GM12878 (cell line): ENCODE results near the gene CARS2. TPM values are rescaled to one million over a fixed set of nuclear protein-coding genes. Genes with fewer than 3 reads are reported as not detected.

Experiments
- ATAC-seq: fragments of 200-7000 bp; cut with Tn5 transposase; 3 replicates; pipeline ENCODE4 v1.9.1; 2020; ENCODE audit warnings: mild to moderate bottlenecking, moderate library complexity
- BruUV-seq: library from RNA; stranded (reverse); fragments of 400-500 nt; replicated peaks from 2 replicates; lab custom pipeline; 2021; lab: Mats Ljungman, UMichigan
- CTCF ChIA-PET: fragments of 300-600 bp; sonication (Branson Sonifier 250); formaldehyde crosslinking; extraction: SDS; loops from one replicate; lab custom pipeline; 2021; ENCODE audit warnings: inconsistent platforms; lab: Yijun Ruan, JAX
- POLR2A ChIA-PET: fragments of 350-600 bp; formaldehyde crosslinking; extraction: SDS; loops from one replicate; lab custom pipeline; 2021; ENCODE audit warnings: inconsistent platforms; lab: Charles Lee
- RAD21 ChIA-PET: fragments of 300-600 bp; sonication (Branson Sonifier 250); formaldehyde crosslinking; loops from one replicate; lab custom pipeline; 2023; ENCODE audit warnings: antibody characterized with exemption; ENCODE audit not compliant: unreplicated experiment; lab: Charles Lee
- SMC1A ChIA-PET: fragments of 300-600 bp; sonication (Branson Sonifier 250); formaldehyde crosslinking; loops from one replicate; lab custom pipeline; 2023; ENCODE audit not compliant: unreplicated experiment, uncharacterized antibody; lab: Charles Lee
- DNase-seq: peaks from one replicate; pipeline ENCODE4 v3.0.0-alpha.2; 2011; ENCODE audit warnings: low read depth, low spot score
- FAIRE-seq: peaks from 3 replicates; lab custom pipeline; 2011; peaks lifted over from hg19 to GRCh38; lab: Jason Lieb, UNC
- H2AFZ ChIP-seq: 2 replicates; pipeline ENCODE4 v1.6.0; 2011; ENCODE audit warnings: low read depth, low read length, control low read depth; ENCODE audit not compliant: control insufficient read depth
- H3K27ac ChIP-seq: 2 replicates; pipeline ENCODE4 v1.5.1; 2011; ENCODE audit warnings: control low read depth; ENCODE audit not compliant: control insufficient read depth, insufficient read depth
- H3K27me3 ChIP-seq, 2 experiments: replicated peaks in 1 of 2; 2 replicates each; pipeline versions ENCODE4 v1.6.0 to v1.6.1; 2011; ENCODE audit warnings: low read length in 1 of 2; ENCODE audit not compliant: control insufficient read depth in 2 of 2, insufficient read depth in 2 of 2
- H3K36me3 ChIP-seq, 2 experiments: 2 replicates each; pipeline ENCODE4 v1.5.1; 2011; ENCODE audit warnings: low read length in 1 of 2; ENCODE audit not compliant: control insufficient read depth in 2 of 2, insufficient read depth in 2 of 2
- H3K4me1 ChIP-seq: 2 replicates; pipeline ENCODE4 v1.6.1; 2011; ENCODE audit warnings: mild to moderate bottlenecking, low read length, moderate library complexity, mixed read lengths; ENCODE audit not compliant: control insufficient read depth, insufficient read depth
- H3K4me2 ChIP-seq: 2 replicates; pipeline ENCODE4 v1.6.0; 2011; ENCODE audit warnings: control low read depth; ENCODE audit not compliant: control insufficient read depth, insufficient read depth
- H3K4me3 ChIP-seq: fragments of 200-600 bp; sonication (generic); 2 replicates; pipeline ENCODE4 v1.5.1; 2016
- H3K79me2 ChIP-seq: 2 replicates; pipeline ENCODE4 v1.6.0; 2011; ENCODE audit warnings: low read length; ENCODE audit not compliant: control insufficient read depth, insufficient read depth
- H3K9ac ChIP-seq: 2 replicates; pipeline ENCODE4 v1.8.0; 2011; ENCODE audit warnings: low read length, control low read depth, mixed read lengths; ENCODE audit not compliant: control insufficient read depth, insufficient read depth
- H3K9me3 ChIP-seq: replicated peaks from 3 replicates; pipeline ENCODE4 v1.5.1; 2011; ENCODE audit warnings: mild to moderate bottlenecking, low read length; ENCODE audit not compliant: control insufficient read depth, insufficient read depth
- H4K20me1 ChIP-seq: 2 replicates; pipeline ENCODE4 v1.6.0; 2011; ENCODE audit not compliant: control insufficient read depth, insufficient read depth
- ZBTB40 ChIP-seq: fragments of 450-650 bp; IDR thresholded peaks from 2 replicates; pipeline ENCODE4 v1.6.1; 2016; ENCODE audit warnings: mild to moderate bottlenecking, moderate library complexity, borderline replicate concordance
- WGBS: methylation state at CpG from one replicate; pipeline ENCODE4 v1.1.6; 2016; ENCODE audit warnings: low lambda C conversion rate; ENCODE audit not compliant: insufficient replicate concordance, insufficient coverage; ENCODE audit errors: missing lambda C conversion rate; 5-methylcytosine and 5-hydroxymethylcytosine counted together
- in situ Hi-C: fragments of 300-500 bp; cut with MboI; formaldehyde crosslinking; loops from 9 replicates; pipeline ENCODE4 v1.14.3; 2018; ENCODE audit warnings: mixed read lengths
- intact Hi-C: fragments of 100-400 bp; cut with micrococcal nuclease; formaldehyde crosslinking; loops from one replicate; pipeline ENCODE4 v1.14.2; 2022; ENCODE audit not compliant: unreplicated experiment
- polyA plus RNA-seq, 11 experiments: library from polyadenylated mRNA; depleted of rRNA in 4 of 11; unstranded in 6 of 11; stranded (reverse) in 5 of 11; fragments of >200 nt; fragmentation: Nextera tagmentation in 4 of 11; fragmentation: Illumina TruSeq in 1 of 11; extraction: Ambion mirVana in 4 of 11; extraction: Trizol in 1 of 11; gene quantifications; 1 replicate in 1 of 11; 2 replicates in 10 of 11; pipeline versions ENCODE4 v1.2.1 to v1.2.3, GENCODE V29; 2011 to 2016; ENCODE audit warnings: inconsistent platforms in 2 of 11, missing spikeins in 2 of 11, low read depth in 1 of 11
- total RNA-seq, 4 experiments: library from RNA; depleted of rRNA in 3 of 4; stranded (reverse); fragments of >200 nt in 3 of 4; fragmentation: Illumina TruSeq in 1 of 4; extraction: Trizol in 1 of 4; gene quantifications; 2 replicates each; pipeline versions ENCODE4 v1.2.1 to v1.2.3, GENCODE V29; 2013 to 2021

Gene CARS2
- total and polyA plus RNA-seq, 10 of the 15 experiments (the other 5 are each of a cell fraction or from before 2014, with no cell fraction given) = 4.2 to 101 (median 61.5) TPM

- ATAC-seq = no peak
- CTCF ChIA-PET = no interaction called here
Measured at GRCh38 chr13:110637275-110637674, 68.6 kb downstream of the CARS2 start.

More at GRCh38 chr13:110637275-110637674, 68.6 kb downstream of the CARS2 start:
- H2AFZ ChIP-seq = no peak overlapping the region
- no peak overlapping the region for H3K4me2 ChIP-seq
- no peaks in the 10 kb centered on the region; the same call in 1 of the 2 replicates for H3K79me2 ChIP-seq
- peaks cover 39 to 49% of the 10 kb centered on the region in 2 experiments for H3K36me3 ChIP-seq
- no peak for DNase-seq
- no TSS peak for BruUV-seq
- ChIA-PET RAD21 (no interaction called here), POLR2A (interaction anchor here (0.6 kb wide), 1 partner anchor 28 kb away, joined by 3 read pairs; no protein-coding TSS in a partner anchor), SMC1A (no interaction called here)
- intact Hi-C loops = no loop called here
- WGBS = 90% methylated on average over 6 of the region's 6 CpGs
- no peaks in the 10 kb centered on the region; the same call in 1 of the 2 replicates for H4K20me1 ChIP-seq
- H3K9me3 ChIP-seq = no peaks in the 10 kb centered on the region
- no peaks in the 10 kb centered on the region for H3K4me1 ChIP-seq
- no peaks in the 10 kb centered on the region for H3K27me3 ChIP-seq
- no peak overlapping the region for H3K9ac ChIP-seq
- no peak overlapping the region for H3K27ac ChIP-seq
- TF ChIP-seq ZBTB40 = no peak
- TF ChIP-seq, all 136 proteins: peak for 0
- no peak for FAIRE-seq
- H3K4me3 ChIP-seq = no peak overlapping the region
- in situ Hi-C loops = no loop called here
